GM23338 (cell line): ENCODE measurements around the gene TAF3. TPM values are rescaled to one million over a fixed set of nuclear protein-coding genes. Genes with fewer than 3 reads are reported as not detected.

Experiments used
- CREB1 ChIP-seq: fragments of 250-450 bp; sonication (Bioruptor Pico); IDR thresholded peaks from 2 replicates; pipeline ENCODE4 v1.5.0; 2020; ENCODE audit warnings: low read depth, mild to moderate bottlenecking, moderate library complexity
- EZH2phosphoT487 ChIP-seq: fragments of 200-600 bp; sonication (generic); IDR thresholded peaks from one replicate; pipeline ENCODE4 v1.8.1; 2018; ENCODE audit warnings: antibody characterized with exemption; ENCODE audit not compliant: unreplicated experiment
- NANOG ChIP-seq: IDR thresholded peaks from 2 replicates; pipeline ENCODE4 v1.6.1; 2016; ENCODE audit warnings: antibody characterized with exemption, borderline replicate concordance
- POLR2AphosphoS5 ChIP-seq: IDR thresholded peaks from 2 replicates; pipeline ENCODE4 v1.6.1; 2016; ENCODE audit warnings: antibody characterized with exemption, low read depth
- ZNF114 ChIP-seq: fragments of 250-450 bp; sonication (Bioruptor Pico); IDR thresholded peaks from 2 replicates; pipeline ENCODE4 v1.5.0; 2020; ENCODE audit warnings: mild to moderate bottlenecking, moderate library complexity
- polyA plus RNA-seq: library from polyadenylated mRNA; unstranded; fragments of >200 nt; fragmentation: Nextera tagmentation; extraction: Ambion mirVana; gene quantifications from 2 replicates; pipeline ENCODE4 v1.2.1, GENCODE V29; 2016
- total RNA-seq: library from RNA; depleted of rRNA; stranded (reverse); fragments of >200 nt; shearing (Covaris generic); gene quantifications from 2 replicates; pipeline ENCODE4 v1.2.3, GENCODE V29; 2014
- TF ChIP-seq, protein P1 (sequence below): fragments of 250-450 bp; sonication (Bioruptor Pico); IDR thresholded peaks from 2 replicates; pipeline ENCODE4 v1.5.0; 2020; ENCODE audit warnings: mild to moderate bottlenecking, moderate library complexity
- TF ChIP-seq, protein P2 (sequence below): IDR thresholded peaks from 2 replicates; pipeline ENCODE4 v1.6.1; 2016; ENCODE audit warnings: antibody characterized with exemption
- TF ChIP-seq, protein P3 (sequence below), 2 experiments: fragments of 200-600 bp in 1 of 2; sonication (generic) in 1 of 2; conservative IDR thresholded peaks; 2 replicates each; pipeline versions ENCODE4 v1.5.1 to v1.6.1; 2016 to 2017; ENCODE audit warnings: antibody characterized with exemption in 2 of 2, low read depth in 2 of 2, mild to moderate bottlenecking in 2 of 2, moderate library complexity in 1 of 2

TAF3 gene
- total and polyA plus RNA-seq, 2 experiments from 2014 or later = 6.4 to 15.2 TPM

DNA sequence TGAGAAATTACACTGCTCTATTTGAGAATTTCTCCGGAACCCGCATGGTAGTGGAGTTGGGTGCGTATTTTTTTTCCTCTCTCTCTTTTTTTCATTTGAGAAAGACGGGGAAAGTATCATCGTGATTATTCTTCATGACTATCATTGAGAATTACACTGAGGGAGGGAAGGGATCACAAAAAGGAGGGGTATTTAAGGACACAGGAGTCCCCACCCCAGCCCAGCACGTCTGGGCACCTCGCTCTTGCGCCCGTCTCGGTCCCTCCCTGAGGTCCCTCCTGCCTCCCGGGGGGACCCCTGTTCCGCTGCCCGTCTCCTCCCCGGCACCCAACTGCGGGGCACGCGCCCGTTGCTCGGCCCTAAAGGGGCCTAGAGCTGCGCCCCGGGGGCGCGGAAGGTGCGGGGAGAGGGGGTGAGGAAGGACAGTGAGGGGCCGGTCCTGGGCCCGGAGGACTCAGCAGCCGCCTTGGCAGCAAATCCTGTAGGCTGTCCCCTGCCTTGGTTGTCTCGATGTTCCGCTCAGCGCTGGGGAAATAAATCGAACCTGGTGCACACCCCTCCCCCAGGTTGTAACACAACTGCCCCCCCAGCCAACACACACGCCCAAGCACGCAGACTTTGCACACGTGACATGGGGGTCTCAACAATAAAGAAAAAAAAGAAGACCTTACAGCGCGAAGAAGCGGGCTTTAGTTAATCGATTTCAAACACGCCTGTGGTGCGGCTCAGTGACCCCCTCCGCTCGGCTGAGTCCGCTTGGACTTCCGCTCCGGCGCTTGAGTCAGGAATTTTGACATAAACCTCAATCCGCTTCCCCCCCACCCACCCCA lies 217.6 kb downstream of the TAF3 start (continued):
- TF ChIP-seq, protein P1, sequence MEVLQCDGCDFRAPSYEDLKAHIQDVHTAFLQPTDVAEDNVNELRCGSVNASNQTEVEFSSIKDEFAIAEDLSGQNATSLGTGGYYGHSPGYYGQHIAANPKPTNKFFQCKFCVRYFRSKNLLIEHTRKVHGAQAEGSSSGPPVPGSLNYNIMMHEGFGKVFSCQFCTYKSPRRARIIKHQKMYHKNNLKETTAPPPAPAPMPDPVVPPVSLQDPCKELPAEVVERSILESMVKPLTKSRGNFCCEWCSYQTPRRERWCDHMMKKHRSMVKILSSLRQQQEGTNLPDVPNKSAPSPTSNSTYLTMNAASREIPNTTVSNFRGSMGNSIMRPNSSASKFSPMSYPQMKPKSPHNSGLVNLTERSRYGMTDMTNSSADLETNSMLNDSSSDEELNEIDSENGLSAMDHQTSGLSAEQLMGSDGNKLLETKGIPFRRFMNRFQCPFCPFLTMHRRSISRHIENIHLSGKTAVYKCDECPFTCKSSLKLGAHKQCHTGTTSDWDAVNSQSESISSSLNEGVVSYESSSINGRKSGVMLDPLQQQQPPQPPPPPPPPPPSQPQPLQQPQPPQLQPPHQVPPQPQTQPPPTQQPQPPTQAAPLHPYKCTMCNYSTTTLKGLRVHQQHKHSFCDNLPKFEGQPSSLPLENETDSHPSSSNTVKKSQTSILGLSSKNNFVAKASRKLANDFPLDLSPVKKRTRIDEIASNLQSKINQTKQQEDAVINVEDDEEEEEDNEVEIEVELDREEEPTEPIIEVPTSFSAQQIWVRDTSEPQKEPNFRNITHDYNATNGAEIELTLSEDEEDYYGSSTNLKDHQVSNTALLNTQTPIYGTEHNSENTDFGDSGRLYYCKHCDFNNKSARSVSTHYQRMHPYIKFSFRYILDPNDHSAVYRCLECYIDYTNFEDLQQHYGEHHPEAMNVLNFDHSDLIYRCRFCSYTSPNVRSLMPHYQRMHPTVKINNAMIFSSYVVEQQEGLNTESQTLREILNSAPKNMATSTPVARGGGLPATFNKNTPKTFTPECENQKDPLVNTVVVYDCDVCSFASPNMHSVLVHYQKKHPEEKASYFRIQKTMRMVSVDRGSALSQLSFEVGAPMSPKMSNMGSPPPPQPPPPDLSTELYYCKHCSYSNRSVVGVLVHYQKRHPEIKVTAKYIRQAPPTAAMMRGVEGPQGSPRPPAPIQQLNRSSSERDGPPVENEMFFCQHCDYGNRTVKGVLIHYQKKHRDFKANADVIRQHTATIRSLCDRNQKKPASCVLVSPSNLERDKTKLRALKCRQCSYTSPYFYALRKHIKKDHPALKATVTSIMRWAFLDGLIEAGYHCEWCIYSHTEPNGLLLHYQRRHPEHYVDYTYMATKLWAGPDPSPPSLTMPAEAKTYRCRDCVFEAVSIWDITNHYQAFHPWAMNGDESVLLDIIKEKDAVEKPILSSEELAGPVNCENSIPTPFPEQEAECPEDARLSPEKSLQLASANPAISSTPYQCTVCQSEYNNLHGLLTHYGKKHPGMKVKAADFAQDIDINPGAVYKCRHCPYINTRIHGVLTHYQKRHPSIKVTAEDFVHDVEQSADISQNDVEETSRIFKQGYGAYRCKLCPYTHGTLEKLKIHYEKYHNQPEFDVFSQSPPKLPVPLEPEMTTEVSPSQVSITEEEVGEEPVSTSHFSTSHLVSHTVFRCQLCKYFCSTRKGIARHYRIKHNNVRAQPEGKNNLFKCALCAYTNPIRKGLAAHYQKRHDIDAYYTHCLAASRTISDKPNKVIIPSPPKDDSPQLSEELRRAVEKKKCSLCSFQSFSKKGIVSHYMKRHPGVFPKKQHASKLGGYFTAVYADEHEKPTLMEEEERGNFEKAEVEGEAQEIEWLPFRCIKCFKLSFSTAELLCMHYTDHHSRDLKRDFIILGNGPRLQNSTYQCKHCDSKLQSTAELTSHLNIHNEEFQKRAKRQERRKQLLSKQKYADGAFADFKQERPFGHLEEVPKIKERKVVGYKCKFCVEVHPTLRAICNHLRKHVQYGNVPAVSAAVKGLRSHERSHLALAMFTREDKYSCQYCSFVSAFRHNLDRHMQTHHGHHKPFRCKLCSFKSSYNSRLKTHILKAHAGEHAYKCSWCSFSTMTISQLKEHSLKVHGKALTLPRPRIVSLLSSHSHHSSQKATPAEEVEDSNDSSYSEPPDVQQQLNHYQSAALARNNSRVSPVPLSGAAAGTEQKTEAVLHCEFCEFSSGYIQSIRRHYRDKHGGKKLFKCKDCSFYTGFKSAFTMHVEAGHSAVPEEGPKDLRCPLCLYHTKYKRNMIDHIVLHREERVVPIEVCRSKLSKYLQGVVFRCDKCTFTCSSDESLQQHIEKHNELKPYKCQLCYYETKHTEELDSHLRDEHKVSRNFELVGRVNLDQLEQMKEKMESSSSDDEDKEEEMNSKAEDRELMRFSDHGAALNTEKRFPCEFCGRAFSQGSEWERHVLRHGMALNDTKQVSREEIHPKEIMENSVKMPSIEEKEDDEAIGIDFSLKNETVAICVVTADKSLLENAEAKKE (CRISPR knock-in tag) = no peak
- no peak for TF ChIP-seq POLR2AphosphoS5
- TF ChIP-seq ZNF114 (CRISPR knock-in tag) = no peak
- TF ChIP-seq CREB1 (CRISPR knock-in tag) = no peak
- TF ChIP-seq, protein P2, sequence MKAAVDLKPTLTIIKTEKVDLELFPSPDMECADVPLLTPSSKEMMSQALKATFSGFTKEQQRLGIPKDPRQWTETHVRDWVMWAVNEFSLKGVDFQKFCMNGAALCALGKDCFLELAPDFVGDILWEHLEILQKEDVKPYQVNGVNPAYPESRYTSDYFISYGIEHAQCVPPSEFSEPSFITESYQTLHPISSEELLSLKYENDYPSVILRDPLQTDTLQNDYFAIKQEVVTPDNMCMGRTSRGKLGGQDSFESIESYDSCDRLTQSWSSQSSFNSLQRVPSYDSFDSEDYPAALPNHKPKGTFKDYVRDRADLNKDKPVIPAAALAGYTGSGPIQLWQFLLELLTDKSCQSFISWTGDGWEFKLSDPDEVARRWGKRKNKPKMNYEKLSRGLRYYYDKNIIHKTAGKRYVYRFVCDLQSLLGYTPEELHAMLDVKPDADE = no peak
- no peak for TF ChIP-seq NANOG
- TF ChIP-seq, protein P3, sequence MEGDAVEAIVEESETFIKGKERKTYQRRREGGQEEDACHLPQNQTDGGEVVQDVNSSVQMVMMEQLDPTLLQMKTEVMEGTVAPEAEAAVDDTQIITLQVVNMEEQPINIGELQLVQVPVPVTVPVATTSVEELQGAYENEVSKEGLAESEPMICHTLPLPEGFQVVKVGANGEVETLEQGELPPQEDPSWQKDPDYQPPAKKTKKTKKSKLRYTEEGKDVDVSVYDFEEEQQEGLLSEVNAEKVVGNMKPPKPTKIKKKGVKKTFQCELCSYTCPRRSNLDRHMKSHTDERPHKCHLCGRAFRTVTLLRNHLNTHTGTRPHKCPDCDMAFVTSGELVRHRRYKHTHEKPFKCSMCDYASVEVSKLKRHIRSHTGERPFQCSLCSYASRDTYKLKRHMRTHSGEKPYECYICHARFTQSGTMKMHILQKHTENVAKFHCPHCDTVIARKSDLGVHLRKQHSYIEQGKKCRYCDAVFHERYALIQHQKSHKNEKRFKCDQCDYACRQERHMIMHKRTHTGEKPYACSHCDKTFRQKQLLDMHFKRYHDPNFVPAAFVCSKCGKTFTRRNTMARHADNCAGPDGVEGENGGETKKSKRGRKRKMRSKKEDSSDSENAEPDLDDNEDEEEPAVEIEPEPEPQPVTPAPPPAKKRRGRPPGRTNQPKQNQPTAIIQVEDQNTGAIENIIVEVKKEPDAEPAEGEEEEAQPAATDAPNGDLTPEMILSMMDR (conservative IDR thresholded peaks at IDR 0.05; ENCODE audit: low read depth in 2 of 2) = no peak
- TF ChIP-seq EZH2phosphoT487 = peak; percentile 82
